Myocyte (in vitro differentiated cells): Measurements from ENCODE around the gene MGP. TPM values are rescaled to one million over a fixed set of nuclear protein-coding genes. Genes with fewer than 3 reads are reported as not detected.

Experiments
- total RNA-seq: library from RNA; depleted of rRNA; stranded (reverse); fragments of >200 nt; gene quantifications from 2 replicates; pipeline ENCODE4 v1.2.3, GENCODE V29; 2014

Gene MGP
- total RNA-seq, 1 donor from 2014 or later = not detected

Other genes with a start within 250 kb of the MGP start
- not detected in 2 replicates for gene GUCY2C, start 189.3 kb downstream of the MGP start, total RNA-seq
- gene WBP11, start 82.4 kb downstream of the MGP start, total RNA-seq = 20.5 and 26.5 TPM in 2 replicates
- 1.5 and 1.8 TPM in 2 replicates for gene C12orf60, start 82.2 kb downstream of the MGP start, total RNA-seq
- gene SMCO3, start 71.7 kb downstream of the MGP start, total RNA-seq = not detected in 2 replicates
- not detected in 2 replicates for gene ART4, start 42.3 kb downstream of the MGP start, total RNA-seq
- gene ERP27, start 52.7 kb upstream of the MGP start, total RNA-seq = 0.47 TPM in 1 of 2 replicates, not detected in the other
- 0.47 TPM in 1 of 2 replicates, not detected in the other for gene ARHGDIB, start 75.7 kb upstream of the MGP start, total RNA-seq
- gene PDE6H, start 87.2 kb upstream of the MGP start, total RNA-seq = not detected in 2 replicates